Activated CD4-positive, alpha-beta T cell treated with anti-CD3 and anti-CD28 coated beads for 1 hour (primary cell): ENCODE results near the gene BRK1.
"Not testable (repeated sequence)": the region's sequence is repeated elsewhere in the genome, so short reads cannot be mapped to it uniquely, and the experiment has no call there.

Experiments used
- DNase-seq: peaks from one replicate; pipeline ENCODE4 v3.0.0-alpha.2; 2020

The BRK1 gene

DNA sequence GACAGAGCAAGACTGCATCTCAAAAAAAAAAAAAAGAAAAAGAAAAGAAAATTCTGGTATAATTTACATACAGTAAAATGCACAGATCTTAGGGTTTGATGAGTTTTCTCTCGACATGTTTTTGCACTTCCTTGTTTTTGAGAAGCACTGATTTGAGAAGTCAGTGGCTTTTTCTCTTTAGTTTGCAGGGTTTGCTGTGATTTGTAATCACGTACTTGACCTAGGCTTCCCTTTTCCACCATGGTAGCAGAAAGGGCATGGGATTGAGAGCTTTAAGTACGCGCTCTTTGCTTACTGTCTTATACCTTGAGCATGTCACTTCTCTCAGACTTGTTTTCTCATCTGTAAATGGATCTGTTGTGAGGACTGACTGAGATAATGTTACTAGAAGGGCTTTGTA, 30.2 kb downstream of the BRK1 start:
- DNase-seq = no peak

DNA sequence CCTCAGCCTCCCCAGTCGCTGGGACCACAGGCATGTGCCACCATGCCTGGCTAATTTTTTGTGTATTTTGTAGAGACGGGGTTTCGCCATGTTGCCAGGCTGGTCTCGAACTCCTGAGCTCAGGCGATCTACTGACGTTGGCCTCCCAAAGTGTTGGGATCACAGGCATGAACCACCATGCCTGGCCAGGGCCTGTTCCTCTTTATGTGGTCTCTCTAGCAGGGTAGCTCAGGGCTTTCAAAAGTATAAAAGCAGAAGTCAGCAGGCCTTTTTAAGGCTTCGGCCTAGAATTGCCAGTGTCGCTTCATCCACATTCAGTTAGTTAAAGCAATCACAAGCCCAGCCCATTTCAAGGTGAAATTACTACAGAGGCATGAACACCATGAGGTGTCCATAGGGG, 33.8 kb downstream of the BRK1 start:
- no peak for DNase-seq

DNA sequence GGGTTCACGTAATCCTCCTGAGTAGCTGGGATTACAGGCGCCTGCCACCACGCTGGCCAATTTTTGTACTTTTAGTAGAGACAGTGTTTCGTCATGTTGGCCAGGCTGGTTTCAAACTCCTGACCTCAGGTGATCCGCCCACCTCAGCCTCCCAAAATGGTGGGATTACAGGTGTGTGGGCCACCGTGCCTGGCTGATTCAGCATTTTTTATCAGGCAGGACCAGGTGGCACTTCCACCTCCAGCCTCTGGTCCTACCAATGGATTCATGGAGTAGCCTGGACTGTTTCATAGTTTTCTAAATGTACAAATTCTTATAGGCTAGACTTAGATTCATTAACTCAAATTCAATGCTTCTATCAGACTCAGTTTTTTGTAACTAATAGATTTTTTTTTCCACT, 35.5 kb downstream of the BRK1 start:
- no peak for DNase-seq

DNA sequence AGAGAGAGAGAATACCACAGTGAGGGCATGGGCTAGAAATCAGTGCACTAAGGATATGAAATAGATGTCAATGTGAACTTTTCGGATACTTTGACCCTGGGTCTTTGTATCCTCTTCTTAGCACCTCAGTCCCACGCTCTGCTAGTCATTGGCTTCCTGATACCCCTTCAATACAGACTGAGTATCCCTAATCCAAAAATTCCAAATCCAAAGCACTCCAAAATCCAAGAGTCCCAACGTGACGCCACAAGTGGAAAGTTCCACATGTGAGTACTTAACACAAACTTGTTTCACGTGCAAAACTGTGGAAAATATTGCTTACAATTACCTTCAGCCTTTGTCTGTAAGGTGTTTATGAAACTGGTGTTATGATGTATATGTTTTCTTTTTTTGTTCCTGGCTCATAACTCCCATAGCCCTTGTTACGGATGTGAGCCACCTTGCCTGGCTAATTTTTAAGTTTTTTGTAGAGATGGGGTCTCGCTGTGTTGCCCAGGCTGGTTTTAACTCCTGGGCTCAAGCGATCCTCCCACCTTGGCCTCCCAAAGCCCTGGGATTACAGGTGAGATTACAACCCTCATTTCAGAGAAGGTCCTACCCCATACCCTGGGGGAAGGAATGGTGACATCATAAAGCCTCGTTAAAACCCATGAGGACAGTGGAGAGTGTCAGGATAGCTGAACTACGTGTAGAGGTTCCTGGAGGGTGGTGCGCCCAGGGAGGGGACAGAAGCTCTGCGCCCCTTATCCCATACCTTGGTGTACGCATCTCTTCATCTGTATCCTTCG, 39.1 kb downstream of the BRK1 start:
- no peak for DNase-seq

DNA sequence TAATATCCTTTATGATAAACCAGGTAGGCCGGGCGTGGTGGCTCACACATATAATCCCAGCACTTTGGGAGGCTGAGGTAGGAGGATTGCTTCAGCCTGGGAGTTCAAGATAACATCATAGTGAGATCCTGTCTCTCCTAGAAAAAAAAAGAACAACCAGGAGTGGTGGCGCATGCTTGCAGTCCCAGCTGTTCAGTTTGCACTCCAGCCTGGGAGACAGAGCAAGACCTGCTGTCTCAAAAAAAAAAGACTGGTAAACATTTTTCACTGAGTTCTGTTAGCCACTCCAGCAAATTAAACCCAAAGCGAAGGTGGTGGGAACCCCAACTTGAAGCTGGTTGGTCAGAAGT, 39.6 kb downstream of the BRK1 start:
- no peak for DNase-seq

DNA sequence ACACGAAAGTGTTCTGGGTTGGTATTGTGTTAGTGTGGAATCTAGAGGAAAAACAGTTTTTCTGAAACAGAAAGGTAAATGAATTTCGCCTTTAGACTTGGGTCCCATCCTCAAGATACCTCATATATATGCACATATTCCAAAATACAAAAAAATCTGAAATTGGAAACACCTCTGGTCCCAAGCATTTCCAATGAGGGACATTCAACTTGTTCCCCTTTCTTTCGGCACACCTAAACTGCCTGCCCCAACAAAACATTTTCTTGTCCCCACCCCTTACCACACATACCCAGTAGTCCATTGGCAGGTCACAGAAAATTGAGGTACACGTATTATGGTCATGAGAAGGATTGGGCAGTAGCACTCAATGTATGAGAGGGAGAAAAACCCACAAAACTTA, 40.2 kb downstream of the BRK1 start:
- DNase-seq = no peak

DNA sequence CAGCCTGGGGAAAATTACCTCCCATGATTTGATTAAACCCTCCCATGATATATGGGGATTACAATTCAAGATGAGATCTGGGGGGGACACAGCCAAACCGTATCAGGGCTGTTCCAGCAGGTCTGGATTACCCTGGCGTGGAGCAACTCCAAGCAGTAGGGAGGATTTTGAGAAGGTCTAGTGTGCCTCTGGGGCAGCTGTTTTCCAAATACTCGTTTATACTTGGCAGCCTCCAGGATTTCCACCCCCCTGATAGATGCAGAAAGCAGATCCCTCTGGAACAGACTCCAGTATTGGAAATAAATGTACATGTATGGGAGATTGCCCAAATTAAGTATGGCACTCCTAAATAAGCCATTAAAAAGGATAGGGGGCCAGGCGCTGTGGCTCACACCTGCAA, 41.6 kb downstream of the BRK1 start:
- DNase-seq = no peak

DNA sequence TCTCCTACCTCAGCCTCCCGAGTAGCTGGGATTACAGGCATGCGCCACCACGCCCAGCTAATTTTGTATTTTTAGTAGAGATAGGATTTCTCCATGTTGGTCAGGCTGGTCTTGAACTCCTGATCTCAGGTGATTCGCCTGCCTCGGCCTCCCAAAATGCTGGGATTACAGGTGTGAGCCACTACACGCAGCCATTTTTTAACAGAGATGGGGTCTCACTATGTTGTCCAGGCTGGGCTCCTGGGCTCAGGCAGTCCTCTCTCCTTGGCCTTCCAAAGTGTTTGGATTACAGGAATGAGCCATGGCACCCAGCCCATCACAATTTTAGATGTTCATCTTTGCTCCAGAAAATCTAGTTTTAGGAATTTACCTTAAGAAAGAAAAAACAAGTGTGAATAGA, 43.1 kb downstream of the BRK1 start:
- DNase-seq = not testable (repeated sequence)

DNA sequence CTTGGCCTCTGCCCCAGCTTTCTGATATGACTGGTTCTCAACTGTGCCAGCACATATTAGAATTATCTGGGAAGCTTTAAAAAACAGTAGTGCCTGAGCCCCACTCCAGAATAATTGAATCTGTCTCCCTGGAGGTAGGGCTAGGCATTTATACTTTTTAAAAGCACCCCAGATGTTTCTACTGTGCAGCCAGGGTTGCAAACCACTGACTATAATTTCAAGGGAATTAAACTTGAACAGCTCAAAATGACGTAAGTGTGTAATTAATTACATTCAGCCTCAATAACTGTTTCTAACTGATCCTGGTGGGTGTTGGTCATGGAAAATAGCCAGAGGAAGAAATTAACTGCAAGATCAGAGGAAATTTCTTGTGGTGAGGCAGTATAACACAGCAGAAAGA, 44.9 kb downstream of the BRK1 start:
- no peak for DNase-seq

DNA sequence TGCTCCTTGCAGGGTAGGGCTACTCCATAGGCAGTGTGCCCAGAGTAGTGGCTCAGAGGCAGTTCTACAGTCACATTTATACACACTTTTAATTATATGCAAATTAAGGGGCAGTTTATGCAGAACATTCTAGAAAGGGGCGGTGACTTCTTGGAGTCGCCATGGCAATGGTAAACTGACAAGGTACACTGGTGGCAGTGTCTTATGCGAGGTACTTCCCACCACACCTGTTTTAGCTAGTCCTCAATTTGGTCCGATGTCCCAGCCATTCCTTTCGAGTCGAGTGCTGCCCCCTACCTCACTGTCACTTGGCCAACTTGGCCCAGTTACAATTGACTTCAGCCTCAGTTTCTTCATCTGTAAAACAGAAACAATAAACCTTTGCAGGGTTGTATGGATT, 45.5 kb downstream of the BRK1 start:
- no peak for DNase-seq

DNA sequence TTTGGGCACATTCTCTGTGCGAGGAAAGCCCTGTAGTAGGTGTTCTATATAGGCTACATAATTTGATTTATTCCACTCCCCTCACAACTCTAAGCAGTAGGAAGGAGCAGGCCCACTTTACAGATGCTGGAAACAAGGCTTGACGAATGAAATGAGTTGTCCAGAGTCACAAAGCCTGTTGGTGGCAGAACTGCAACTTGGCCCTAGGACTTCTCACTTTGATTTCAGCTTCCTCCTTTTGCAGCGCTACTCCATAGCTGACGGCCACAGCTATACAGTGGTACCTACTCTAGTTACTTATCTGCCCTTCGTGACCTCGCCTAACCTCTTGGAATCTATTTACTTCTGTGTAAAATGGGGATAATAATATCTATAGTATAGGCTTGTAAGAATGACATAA, 46.7 kb downstream of the BRK1 start:
- no peak for DNase-seq

DNA sequence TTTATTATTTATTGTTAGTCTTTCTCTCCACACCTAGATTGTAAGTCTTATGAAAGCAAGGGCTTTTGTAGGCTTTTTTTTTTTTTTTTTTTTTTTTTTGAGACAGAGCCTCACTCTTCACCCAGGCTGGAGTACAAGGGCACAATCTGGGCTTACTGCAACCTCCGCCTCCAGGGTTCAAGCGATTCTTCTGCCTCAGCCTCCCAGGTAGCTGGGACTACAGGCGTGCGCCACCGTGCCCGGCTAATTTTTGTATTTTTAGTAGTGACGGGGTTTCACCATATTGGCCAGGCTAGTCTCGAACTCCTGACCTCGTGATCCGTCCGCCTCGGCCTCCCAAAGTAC, 48.7 kb downstream of the BRK1 start:
- DNase-seq = not testable (repeated sequence)

DNA sequence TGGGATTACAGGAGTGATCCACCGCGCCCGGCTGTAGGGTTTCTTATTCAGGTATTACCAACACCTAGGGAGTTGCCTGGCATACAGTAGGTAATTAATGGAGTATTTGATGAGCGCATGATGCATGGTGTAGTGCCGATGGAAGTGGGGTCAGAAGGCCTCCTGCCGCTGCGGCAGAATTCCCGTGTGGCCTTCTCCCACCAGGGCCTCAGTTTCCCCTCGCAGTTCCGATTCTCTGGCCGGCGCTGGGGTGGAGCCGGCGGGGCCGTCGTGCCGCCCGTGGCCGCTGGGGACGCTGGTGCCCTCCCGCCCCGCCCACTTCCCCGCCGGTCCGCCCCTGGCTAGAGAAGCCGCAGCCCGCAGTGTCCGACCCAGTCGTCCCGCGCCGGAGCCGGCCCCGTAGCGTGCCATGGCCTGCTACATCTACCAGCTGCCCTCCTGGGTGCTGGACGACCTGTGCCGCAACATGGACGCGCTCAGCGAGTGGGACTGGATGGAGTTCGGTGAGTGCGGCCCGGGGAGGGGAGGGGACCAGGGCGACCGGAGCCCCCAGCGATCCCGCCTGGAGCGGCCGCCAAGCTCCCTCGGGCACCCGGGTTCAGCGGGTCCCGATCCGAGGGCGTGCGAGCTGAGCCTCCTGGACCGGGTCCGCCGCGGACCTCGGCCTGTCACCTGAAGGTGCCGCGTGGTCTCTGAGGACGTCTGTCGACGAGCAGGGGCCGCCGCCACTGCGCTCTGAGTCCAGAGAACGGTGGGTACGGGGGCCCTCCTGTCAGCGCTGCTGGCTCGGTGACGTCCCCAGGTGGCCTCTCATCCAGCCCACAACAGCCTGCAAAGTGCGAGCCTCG, 49.3 kb downstream of the BRK1 start, which contains the start of gene IRAK2:
Gene IRAK2 (plus strand): TSS at position 374 of the 848 bp plus-strand sequence. CDS start 36 bp downstream, at position 410.
- peak; percentile 43 for DNase-seq

DNA sequence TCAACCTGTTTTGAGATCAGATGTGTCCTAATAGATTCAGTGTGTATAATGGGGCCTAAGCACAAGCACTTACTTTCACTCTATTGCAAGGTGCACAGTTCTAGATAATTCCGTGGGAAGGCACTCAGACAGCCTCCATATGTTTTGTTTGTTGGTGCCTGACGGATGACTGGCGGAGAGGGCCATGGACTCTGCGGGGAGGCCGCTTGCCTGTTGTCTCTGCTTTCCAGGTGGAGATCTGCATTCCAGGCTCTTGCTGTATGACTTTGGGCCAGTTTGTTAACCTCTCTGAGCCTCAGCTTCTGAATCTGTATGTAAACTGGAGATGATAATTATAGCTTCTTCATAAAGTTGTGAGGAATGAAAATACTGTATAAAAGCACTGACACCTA, 50.7 kb downstream of the BRK1 start:
- no peak for DNase-seq

DNA sequence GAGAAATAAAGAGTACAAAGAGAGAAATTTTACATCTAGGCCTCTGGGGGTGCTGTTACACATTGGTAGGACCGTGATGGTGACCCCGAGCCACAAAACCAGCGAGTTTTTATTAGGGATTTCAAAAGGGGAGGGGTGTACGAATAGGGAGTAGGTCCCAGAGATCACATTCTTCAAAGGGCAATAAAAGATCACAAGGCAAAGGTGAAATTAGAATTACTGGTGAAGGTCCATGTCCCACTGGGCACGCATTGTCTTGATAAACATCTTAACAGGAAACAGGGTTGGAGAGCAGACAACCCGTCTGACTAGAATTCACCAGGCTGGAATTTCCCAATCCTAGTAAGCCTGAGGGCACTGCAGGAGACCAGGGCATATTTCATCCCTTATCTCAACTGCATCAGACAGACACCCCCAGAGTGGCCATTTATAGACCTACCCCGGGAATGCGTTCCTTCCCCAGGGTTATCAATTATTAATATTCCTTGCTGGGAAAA, 53.6 kb downstream of the BRK1 start:
- no peak for DNase-seq

DNA sequence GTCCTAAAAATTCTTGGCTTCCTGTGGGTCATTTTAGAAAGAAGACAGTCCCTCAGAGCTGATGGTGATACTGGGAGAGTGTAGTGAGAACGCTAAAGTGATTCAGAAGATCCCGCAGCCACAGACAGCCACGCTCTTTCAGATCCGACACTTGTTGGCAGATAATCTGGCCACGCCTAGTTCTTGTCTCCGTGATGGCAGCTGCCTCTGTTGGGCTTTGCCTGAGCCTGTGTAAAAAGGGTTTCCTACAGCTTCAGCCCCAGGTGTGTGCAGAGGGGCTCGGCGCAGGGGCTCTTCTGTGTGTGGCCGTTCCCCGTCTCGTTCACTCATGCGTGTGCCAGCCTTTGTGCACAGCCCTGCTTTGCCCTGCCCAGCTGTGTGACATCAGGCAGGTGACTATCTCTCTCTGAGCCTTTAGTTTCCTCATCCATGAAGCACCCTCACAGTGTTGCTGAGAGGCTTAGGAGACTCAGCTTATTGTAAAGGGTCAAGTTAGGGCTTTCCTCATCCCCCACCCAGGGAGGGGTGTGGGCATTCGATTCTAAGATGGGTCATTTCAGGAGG, 55.5 kb downstream of the BRK1 start:
- no peak for DNase-seq

DNA sequence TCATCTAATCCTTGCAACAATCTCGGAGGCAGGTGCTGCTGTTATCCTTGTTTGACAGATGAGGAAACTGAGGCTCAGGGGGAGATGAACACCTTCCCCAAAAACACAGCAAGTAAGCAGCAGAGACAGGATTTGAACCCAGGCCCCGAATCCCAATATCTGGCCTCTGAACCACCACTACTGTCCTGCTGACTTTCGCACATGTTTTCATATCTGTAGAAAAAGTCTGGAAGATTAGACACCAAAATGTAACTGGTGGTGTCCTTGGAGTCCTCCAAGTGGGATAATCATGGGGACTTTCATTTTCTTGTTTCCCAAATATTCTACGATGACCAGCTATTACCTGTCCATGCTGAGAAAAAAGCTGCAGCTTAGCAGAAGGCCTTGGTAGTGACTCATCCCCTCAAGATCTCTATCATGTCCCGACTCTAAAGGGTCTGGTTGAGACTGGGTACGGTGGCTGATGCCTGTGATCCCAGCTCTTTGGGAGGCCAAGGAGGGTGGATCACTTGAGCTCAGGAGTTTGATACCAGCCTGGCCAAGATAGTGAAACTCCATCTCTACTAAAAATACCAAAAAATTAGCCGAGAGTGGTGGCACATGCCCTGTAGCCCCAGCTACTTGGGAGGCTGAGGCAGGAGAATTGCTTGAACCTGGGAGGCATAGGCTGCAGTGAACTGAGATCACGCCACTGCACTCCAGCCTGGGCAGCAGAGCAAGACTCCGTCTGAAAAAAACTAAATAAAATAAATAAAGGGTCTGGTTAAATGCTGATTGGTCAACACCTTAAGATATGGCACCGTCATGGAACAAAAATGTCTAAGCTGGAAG, 57.8 kb downstream of the BRK1 start:
- no peak for DNase-seq

DNA sequence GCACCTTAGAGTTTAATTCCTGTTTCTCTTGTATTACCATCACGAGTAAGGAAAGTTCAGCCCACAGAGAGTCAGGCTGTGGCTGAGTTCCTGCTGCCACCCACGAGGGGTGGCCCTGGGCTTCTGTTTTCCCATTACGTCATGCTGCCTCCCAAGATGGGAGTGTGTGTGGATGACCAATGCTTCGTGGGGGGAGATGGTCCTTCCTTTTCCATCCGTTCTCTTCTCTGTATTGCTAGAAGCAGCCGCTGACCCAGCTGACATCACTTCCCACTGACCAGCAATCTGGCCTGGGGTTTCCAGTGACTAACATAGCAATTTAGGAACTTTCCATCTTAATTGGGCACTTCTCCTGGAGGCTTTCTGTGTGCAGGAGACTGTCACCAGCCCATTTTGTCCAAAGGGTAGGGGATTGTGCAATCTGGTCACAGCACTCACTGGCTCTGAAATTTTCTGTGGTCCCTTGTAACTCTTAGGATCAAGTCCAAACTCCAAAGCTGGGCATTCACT, 58.5 kb downstream of the BRK1 start:
- DNase-seq = no peak

DNA sequence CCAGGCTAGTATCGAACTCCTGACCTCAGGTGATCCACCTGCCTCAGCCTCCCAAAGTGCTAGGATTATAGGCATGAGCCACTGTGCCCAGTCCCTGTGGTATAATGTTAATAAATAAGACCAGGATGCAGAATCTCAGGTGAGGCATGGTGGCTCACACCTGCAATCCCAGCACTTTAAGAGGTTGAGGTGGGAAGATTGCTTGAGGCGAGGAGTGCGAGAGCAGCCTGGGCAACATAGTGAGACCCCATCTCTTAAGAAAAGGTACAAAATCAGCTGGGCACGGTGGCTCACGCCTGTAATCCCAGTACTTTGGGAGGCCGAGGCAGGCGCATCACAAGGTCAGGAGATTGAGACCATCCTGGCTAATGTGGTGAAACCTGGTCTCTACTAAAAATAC, 59.9 kb downstream of the BRK1 start:
- DNase-seq = not testable (repeated sequence)

DNA sequence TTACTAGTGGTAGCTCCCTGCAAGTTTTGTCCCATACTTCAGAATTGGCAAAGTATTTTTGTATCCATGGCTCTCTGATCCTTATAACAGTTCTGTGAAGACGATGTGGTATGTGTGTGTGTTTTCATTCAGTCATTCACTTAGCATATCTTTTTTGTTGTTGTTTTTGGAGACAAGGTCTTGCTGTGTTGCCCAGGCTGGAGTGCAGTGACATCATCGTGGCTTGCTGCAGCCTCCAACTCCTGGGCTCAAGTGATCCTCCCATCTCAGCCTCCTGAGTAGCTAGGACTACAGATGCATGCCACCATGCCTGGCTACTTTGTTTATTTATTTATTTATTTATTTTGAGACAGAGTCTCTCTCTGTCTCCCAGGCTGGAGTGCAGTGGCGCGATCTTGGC, 60.7 kb downstream of the BRK1 start:
- DNase-seq = not testable (repeated sequence)
